ENCODE results near the gene WSCD2. TPM values are rescaled to one million over a fixed set of nuclear protein-coding genes. Genes with fewer than 3 reads are reported as not detected.

WSCD2 gene
- total and polyA plus RNA-seq, 9 donors = under 0.01 to 2.6 (median 0.53) TPM; not detected in 1

DNA sequence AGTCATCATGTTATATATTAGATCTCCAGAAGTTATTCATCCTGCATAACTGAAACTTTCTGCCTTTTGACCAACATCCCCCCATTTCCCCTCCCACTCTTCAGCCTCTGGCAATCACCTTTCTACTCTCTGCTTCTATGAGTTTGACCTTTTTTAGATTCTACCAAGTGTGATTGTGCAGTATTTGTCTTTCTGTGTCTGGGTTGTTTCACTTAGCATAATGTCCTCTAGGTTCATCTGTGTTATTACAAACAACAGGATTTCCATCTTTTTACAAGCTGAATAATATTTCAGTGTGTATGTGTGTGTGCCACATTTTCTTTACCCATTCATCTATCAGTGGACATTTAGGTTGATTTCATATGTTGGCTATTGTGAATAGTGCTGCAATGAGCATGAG is 11.2 kb upstream of the WSCD2 start:
- Histone ChIP-seq H3K4me1 (ENCODE audit: insufficient read depth) (no peaks in the 10 kb centered on the region), H3K9me3 (no peaks in the 10 kb centered on the region), H3K27ac (no peak overlapping the region), H3K36me3 (no peaks in the 10 kb centered on the region), H3K27me3 (no peaks in the 10 kb centered on the region), H3K4me3 (no peak overlapping the region)
- no peak for DNase-seq
- no peak for TF ChIP-seq CTCF (IDR thresholded peaks at IDR 0.05)
- no peak for TF ChIP-seq POLR2A (IDR thresholded peaks at IDR 0.05)
- no peak for TF ChIP-seq EP300 (IDR thresholded peaks at IDR 0.05)
- intact Hi-C loops (cut with DNase I) = no loop called here

- no peak for DNase-seq
- Histone ChIP-seq H3K36me3 (no peaks in the 10 kb centered on the region), H3K4me3 (no peak overlapping the region), H3K4me1 (ENCODE audit: insufficient read depth) (no peaks in the 10 kb centered on the region), H3K27ac (no peak overlapping the region), H3K27me3 (no peaks in the 10 kb centered on the region), H3K9me3 (no peaks in the 10 kb centered on the region)
- WGBS, 3 donors = 65 to 74% (median 70%) methylated on average over 7 of the region's 7 CpGs
- intact Hi-C loops (cut with DNase I) = no loop called here
- no peak for TF ChIP-seq EP300 (IDR thresholded peaks at IDR 0.05)
- TF ChIP-seq POLR2A (IDR thresholded peaks at IDR 0.05) = no peak
- no peak for TF ChIP-seq CTCF (IDR thresholded peaks at IDR 0.05)
These were observed 9.7 kb upstream of the WSCD2 start for GRCh38 chr12:108119126-108119973.

DNA sequence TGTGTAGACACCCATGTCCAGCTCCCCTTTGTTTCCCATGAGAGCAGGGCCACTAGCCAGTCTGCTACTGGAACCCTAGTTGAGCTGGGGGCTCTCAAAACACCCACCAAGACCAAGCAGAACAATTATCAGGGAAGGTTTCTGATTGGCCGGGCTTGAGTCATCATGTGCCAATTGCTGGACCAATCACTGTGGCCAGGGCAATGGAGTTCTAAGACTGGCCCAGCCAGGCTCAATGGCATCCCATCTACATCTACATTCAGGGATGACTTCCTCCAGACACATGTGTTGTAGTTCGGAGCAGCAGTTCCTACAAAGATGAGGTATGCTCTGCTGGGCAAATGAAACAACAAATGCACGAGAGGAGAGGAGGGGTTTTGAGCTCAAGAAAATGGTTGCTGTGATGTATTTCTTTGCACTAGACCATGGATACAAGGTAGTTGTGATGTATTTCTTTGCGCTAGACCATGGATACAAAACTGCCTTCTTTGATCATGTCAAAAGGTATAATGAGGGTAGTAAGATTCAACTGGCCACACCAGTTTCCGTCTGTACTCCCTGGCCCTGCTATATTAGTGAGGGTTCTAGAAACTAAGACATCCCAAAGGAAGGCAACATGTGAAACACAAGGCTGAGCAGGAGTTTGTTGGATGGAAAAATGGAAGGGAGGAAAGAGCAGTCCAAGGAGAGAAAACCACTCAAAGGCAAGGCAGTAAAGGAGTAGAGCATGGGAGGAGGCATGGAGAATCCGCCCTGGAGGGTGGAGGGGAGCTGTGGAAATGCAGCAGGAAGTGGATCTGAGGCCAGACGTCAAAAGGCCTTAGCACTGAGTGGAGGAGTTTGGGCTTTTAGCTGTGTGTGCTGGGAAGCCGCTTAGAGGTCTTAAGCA is 8.9 kb upstream of the WSCD2 start:
- H3K36me3 ChIP-seq = no peaks in the 10 kb centered on the region
- H3K4me1 ChIP-seq (ENCODE audit: insufficient read depth) = no peaks in the 10 kb centered on the region
- H3K27me3 ChIP-seq = no peaks in the 10 kb centered on the region
- 65 to 75% (median 73%) methylated on average over 8 of the region's 8 CpGs for WGBS, 3 donors
- H3K4me3 ChIP-seq = no peak overlapping the region
- no peak for DNase-seq
- no peaks in the 10 kb centered on the region for H3K9me3 ChIP-seq
- no peak for TF ChIP-seq EP300 (IDR thresholded peaks at IDR 0.05)
- TF ChIP-seq CTCF (IDR thresholded peaks at IDR 0.05) = no peak
- H3K27ac ChIP-seq = no peak overlapping the region
- intact Hi-C loops (cut with DNase I) = no loop called here

DNA sequence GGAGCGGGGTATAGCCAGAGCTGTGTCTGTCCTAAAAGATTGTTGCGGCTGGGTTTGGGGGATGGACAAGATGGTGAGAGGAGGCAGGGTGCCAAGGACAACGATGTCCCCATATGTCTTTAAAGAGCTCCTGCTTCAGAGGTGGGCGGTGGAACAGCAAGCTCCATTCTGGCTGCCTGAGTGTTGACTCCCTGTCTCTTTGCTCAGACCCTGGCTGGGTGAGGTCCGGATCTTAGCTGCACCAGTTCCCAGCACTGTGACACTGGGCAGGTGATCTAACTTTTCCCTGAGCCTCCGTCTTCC is 8.3 kb upstream of the WSCD2 start:
- Histone ChIP-seq H3K27ac (no peak overlapping the region), H3K4me1 (ENCODE audit: insufficient read depth) (no peaks in the 10 kb centered on the region), H3K4me3 (no peak overlapping the region), H3K36me3 (no peaks in the 10 kb centered on the region), H3K9me3 (no peaks in the 10 kb centered on the region), H3K27me3 (no peaks in the 10 kb centered on the region)
- no peak for TF ChIP-seq EP300 (IDR thresholded peaks at IDR 0.05)
- no peak for TF ChIP-seq POLR2A (IDR thresholded peaks at IDR 0.05)
- TF ChIP-seq CTCF (IDR thresholded peaks at IDR 0.05) = no peak
- intact Hi-C loops (cut with DNase I) = no loop called here
- 53 to 76% (median 61%) methylated on average over 6 of the region's 6 CpGs for WGBS, 3 donors
- no peak for DNase-seq

Measured in ovary (tissue), 9 donors.